ENCODE results near the gene MACROD2. TPM values are rescaled to one million over a fixed set of nuclear protein-coding genes. Genes with fewer than 3 reads are reported as not detected.
A peak's percentile ranks its signal among the peaks of the same experiment; 100 is the strongest.

The MACROD2 gene
- total RNA-seq, 4 donors from 2014 or later: 1.8 to 4.8 (median 2.9) TPM

DNA sequence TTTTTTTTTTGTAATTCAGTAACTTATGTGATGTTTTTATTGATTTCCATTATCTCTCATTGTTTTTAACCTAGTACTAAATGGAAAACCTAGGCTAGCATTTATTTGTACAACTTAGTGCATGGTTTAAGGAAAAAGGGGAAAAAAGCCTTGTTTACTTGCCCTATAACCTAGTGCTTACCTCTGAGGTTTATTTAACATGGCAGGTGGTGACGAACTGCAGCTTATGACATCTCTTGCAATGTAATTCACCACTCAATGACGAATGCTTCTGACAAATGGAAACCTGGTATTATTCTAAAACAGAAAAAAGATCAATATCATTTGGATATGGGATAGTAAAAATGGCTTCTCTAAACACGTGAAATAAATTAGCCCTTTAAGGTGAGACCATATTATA, 960.7 kb downstream of the MACROD2 start:
- H3K27ac ChIP-seq: no peak overlapping the region
- no peak overlapping the region for H3K4me3 ChIP-seq
- intact Hi-C loops (cut with DNase I): no loop called here
- no peaks in the 10 kb centered on the region for H3K36me3 ChIP-seq
- no peak for DNase-seq
- H3K9me3 ChIP-seq: no peaks in the 10 kb centered on the region
- 66% methylated on average over 3 of the region's 3 CpGs for WGBS, 2 donors
- H3K27me3 ChIP-seq: no peaks in the 10 kb centered on the region
- no peaks in the 10 kb centered on the region for H3K4me1 ChIP-seq
- TF ChIP-seq, protein P1, sequence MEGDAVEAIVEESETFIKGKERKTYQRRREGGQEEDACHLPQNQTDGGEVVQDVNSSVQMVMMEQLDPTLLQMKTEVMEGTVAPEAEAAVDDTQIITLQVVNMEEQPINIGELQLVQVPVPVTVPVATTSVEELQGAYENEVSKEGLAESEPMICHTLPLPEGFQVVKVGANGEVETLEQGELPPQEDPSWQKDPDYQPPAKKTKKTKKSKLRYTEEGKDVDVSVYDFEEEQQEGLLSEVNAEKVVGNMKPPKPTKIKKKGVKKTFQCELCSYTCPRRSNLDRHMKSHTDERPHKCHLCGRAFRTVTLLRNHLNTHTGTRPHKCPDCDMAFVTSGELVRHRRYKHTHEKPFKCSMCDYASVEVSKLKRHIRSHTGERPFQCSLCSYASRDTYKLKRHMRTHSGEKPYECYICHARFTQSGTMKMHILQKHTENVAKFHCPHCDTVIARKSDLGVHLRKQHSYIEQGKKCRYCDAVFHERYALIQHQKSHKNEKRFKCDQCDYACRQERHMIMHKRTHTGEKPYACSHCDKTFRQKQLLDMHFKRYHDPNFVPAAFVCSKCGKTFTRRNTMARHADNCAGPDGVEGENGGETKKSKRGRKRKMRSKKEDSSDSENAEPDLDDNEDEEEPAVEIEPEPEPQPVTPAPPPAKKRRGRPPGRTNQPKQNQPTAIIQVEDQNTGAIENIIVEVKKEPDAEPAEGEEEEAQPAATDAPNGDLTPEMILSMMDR (IDR thresholded peaks at IDR 0.05): no peak
- TF ChIP-seq POLR2A (IDR thresholded peaks at IDR 0.05): no peak

DNA sequence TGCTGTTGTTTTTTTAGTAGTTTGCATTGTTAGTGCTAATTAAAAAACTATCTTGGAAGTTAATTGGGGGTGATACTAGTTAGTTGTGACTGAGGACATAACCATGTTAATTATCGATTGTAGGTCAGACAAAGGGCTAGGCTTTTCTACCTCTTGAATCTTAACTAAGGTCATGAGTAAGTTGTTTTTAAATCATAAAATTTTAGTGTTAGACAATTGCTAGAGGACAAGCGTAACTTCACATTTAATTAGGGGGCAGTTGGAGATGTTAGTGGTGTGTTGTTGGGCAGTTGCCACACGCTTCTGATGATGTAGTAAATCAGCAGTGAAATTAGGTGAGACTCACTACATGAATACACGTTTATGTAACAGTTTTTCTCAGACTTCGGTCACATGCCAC, 961.2 kb downstream of the MACROD2 start:
- intact Hi-C loops (cut with DNase I): no loop called here
- H3K4me3 ChIP-seq: no peak overlapping the region
- no peak for TF ChIP-seq POLR2A (IDR thresholded peaks at IDR 0.05)
- TF ChIP-seq, protein P1 (IDR thresholded peaks at IDR 0.05): no peak
- DNase-seq: no peak
- no peaks in the 10 kb centered on the region for H3K9me3 ChIP-seq
- no peaks in the 10 kb centered on the region for H3K27me3 ChIP-seq
- H3K27ac ChIP-seq: no peak overlapping the region
- 77 to 84% methylated on average over 5 of the region's 5 CpGs for WGBS, 2 donors
- H3K4me1 ChIP-seq: no peaks in the 10 kb centered on the region
- H3K36me3 ChIP-seq: no peaks in the 10 kb centered on the region

DNA sequence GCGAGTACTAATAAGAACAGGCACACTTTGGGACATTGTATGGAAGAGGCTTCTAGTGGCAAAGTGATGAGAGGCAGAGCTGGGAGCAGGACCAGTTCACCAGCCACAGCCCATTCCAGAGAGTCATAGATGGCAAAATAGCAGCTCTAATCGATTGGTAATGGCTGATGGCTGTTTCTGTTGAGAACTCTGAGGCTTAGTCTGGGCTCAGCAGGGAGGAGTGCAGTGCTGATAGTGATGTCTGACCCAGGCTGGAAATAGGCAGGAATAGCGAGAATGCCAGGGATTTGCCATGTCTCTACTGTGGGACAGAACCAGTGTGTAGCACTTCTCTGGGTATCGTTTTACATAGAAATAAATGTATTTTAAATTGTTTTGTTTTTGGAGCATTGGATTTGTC, 962.1 kb downstream of the MACROD2 start:
- Histone ChIP-seq H3K27ac (no peak overlapping the region), H3K27me3 (no peaks in the 10 kb centered on the region), H3K4me1 (no peaks in the 10 kb centered on the region), H3K9me3 (no peaks in the 10 kb centered on the region), H3K4me3 (no peak overlapping the region), H3K36me3 (no peaks in the 10 kb centered on the region)
- WGBS, 2 donors: 83 to 88% methylated on average over 4 of the region's 4 CpGs
- intact Hi-C loops (cut with DNase I): no loop called here
- no peak for TF ChIP-seq POLR2A (IDR thresholded peaks at IDR 0.05)
- TF ChIP-seq, protein P1 (IDR thresholded peaks at IDR 0.05): no peak
- no peak for DNase-seq

DNA sequence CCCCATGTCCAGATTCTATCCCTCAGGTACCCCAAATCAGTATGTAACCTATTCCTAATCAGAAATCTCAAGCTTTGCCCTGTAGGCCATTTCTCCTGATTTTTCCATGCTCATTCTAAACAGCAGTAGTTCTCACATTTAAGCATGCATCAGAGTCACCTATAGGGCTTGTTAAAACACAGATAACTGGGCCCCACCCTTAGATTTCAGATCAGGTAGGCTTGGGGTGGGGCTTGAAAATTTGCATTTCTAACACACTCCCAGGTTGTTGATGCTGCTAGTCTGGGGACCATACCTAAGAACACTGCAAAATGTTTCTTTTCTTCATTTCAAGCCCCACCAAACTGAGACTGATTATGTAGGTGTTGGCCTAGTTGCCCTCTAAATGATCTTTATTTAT, 963.3 kb downstream of the MACROD2 start:
- intact Hi-C loops (cut with DNase I): no loop called here
- H3K9me3 ChIP-seq: no peaks in the 10 kb centered on the region
- no peak overlapping the region for H3K4me3 ChIP-seq
- H3K4me1 ChIP-seq: peaks cover 0 to 9% (median 0%) of the 10 kb centered on the region in 3 donors
- H3K27ac ChIP-seq: no peak overlapping the region
- no peak for DNase-seq
- no peaks in the 10 kb centered on the region for H3K36me3 ChIP-seq
- no peak for TF ChIP-seq POLR2A (IDR thresholded peaks at IDR 0.05)
- TF ChIP-seq, protein P1 (IDR thresholded peaks at IDR 0.05): peak in 1 of 6 experiments; percentile 18
- H3K27me3 ChIP-seq: no peaks in the 10 kb centered on the region

DNA sequence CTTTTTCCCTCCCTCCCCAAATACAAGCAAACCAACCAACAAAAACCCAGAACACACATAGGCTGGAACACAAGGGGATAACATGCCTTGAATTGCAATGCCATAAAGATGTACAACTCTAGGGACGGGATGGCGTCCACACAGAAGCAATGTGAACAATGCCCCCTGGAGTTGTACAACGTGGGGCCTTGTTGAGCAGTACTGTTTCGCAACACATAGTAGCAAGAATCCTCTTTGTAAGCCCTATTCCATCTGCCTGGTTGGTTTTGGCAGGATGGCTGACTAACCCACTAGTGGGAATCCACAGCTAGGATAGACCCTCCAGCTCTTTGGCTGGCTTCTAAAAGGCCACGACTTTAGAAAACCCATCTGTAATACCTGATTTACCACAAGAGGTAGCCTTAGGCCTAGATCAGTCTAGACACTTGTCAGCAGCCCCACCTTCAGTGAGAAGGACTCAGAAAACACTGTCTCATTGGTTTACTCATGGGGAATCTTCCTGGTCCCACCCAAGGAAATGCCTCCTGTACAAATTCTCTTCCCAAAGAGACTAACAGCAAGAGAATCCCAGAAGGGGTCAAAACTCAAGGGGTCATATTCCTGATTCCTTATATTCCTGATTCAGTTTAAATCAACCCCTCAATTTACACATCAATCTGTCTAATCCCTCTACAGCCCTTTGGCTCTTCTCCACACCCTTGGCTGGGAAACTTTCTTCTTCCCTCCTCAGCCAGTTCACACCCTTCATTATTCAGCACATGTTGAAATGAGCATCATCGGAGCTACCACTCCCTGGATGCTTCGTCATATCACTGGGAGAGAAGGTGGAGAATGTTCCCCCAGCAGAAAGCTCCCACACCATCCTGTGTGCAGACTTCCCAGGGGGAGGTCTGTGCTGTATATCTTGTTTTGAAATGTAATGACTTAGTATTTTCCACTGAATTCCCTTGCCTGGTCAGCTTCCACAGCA, 964.5 kb downstream of the MACROD2 start:
- H3K4me3 ChIP-seq: no peak overlapping the region
- H3K36me3 ChIP-seq: no peaks in the 10 kb centered on the region
- peaks cover 0 to 9% (median 0%) of the 10 kb centered on the region in 3 donors for H3K4me1 ChIP-seq
- H3K9me3 ChIP-seq: no peaks in the 10 kb centered on the region
- WGBS, 2 donors: 57 to 82% methylated on average over 7 of the region's 7 CpGs
- intact Hi-C loops (cut with DNase I): no loop called here
- no peak for DNase-seq
- H3K27ac ChIP-seq: peak overlapping the region in 2 of 4 donors; percentile 10 to 16
- H3K27me3 ChIP-seq: no peaks in the 10 kb centered on the region
- TF ChIP-seq, protein P1 (IDR thresholded peaks at IDR 0.05): peak in 1 of 6 experiments; percentile 31
- TF ChIP-seq POLR2A (IDR thresholded peaks at IDR 0.05): no peak
